Measurements from ENCODE around the gene FRS3.

The FRS3 gene

GRCh38 chr6:41791305-41791704 lies 11.6 kb upstream of the FRS3 start:
- no peak overlapping the region for H3K4me3 ChIP-seq (ENCODE audit: low read depth, low read length)
- DNase-seq (ENCODE audit: low read depth), result no peak
- TF ChIP-seq CTCF (IDR thresholded peaks at IDR 0.05; ENCODE audit: insufficient read depth, low read depth, low read length, missing control alignments), result no peak

- no peak for DNase-seq (ENCODE audit: low read depth)
Measured at GRCh38 chr6:41790045-41790444, 10.3 kb upstream of the FRS3 start.

GRCh38 chr6:41789390-41789724 lies 9.7 kb upstream of the FRS3 start:
- no peak for TF ChIP-seq CTCF (IDR thresholded peaks at IDR 0.05; ENCODE audit: insufficient read depth, low read depth, low read length, missing control alignments)
- H3K4me3 ChIP-seq (ENCODE audit: low read depth, low read length), result no peak overlapping the region
- DNase-seq (ENCODE audit: low read depth), result no peak

More at GRCh38 chr6:41790045-41790444, 10.3 kb upstream of the FRS3 start:
- H3K4me3 ChIP-seq (ENCODE audit: low read depth, low read length), result no peak overlapping the region
- no peak for TF ChIP-seq CTCF (IDR thresholded peaks at IDR 0.05; ENCODE audit: insufficient read depth, low read depth, low read length, missing control alignments)

GRCh38 chr6:41787219-41787917 lies 7.7 kb upstream of the FRS3 start, which contains the start of gene TOMM6:
TSS of gene TOMM6 (plus strand) at chr6:41787694. CDS start at chr6:41787698, 4 bp downstream.
- H3K4me3 ChIP-seq (ENCODE audit: low read depth, low read length), result peak within 1 kb of the TSS; percentile 97
- DNase-seq (ENCODE audit: low read depth), result peak; percentile 97
- TF ChIP-seq CTCF (IDR thresholded peaks at IDR 0.05; ENCODE audit: insufficient read depth, low read depth, low read length, missing control alignments), result peak; percentile 88

- DNase-seq (ENCODE audit: low read depth), result peak; percentile 88
- TF ChIP-seq CTCF (IDR thresholded peaks at IDR 0.05; ENCODE audit: insufficient read depth, low read depth, low read length, missing control alignments), result peak; percentile 84
Measured at GRCh38 chr6:41786451-41787218, 6.9 kb upstream of the FRS3 start.

GRCh38 chr6:41785689-41786450 lies 6.2 kb upstream of the FRS3 start:
- TF ChIP-seq CTCF (IDR thresholded peaks at IDR 0.05; ENCODE audit: insufficient read depth, low read depth, low read length, missing control alignments), result no peak
- no peak for DNase-seq (ENCODE audit: low read depth)
- peak overlapping the region; percentile 74 for H3K4me3 ChIP-seq (ENCODE audit: low read depth, low read length)

More at GRCh38 chr6:41786451-41787218, 6.9 kb upstream of the FRS3 start:
- H3K4me3 ChIP-seq (ENCODE audit: low read depth, low read length), result peak overlapping the region; percentile 74
